ENCODE measurements around the gene FPR2.
A peak's percentile ranks its signal among the peaks of the same experiment; 100 is the strongest.

FPR2 gene

DNA sequence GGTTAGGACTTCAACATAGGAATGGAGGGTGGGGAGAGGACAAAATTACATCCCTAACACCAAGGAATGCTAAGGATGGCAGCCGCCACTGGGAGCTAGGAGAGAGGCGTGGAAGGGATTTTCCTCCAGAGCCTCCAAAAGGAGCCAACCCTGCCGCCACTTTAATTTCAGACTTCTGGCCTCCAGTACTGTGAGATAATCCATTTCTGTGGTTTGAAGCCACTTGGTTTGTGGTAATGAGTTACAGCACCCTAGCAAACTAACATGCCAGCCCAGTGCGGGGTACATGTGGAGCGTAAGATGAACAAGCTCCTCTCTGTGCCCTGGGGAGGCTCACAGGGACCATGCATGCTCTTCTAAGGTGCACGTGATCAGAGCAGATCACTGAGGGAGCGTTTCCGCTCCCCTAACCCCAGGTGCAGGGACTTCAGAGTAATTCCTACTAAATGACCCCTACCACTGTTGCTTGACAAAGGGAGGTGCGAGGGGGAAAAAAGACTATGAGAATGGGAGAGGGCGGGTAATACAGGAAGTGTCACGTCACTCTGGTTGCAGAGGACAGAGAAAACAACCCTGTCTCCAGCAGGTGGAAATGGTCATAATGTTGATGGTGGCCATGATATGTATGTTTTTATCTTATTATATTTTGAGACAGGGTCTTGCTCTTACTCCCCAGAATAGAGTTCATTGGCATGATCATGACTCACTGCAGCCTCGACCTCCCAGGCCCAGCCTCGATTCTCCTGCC lies 21.3 kb upstream of the FPR2 start:
- DNase-seq (ENCODE audit: low read depth, low spot score): no peak
- no peak overlapping the region for H3K4me3 ChIP-seq (ENCODE audit: low read depth, low read length)
- TF ChIP-seq, protein P1, sequence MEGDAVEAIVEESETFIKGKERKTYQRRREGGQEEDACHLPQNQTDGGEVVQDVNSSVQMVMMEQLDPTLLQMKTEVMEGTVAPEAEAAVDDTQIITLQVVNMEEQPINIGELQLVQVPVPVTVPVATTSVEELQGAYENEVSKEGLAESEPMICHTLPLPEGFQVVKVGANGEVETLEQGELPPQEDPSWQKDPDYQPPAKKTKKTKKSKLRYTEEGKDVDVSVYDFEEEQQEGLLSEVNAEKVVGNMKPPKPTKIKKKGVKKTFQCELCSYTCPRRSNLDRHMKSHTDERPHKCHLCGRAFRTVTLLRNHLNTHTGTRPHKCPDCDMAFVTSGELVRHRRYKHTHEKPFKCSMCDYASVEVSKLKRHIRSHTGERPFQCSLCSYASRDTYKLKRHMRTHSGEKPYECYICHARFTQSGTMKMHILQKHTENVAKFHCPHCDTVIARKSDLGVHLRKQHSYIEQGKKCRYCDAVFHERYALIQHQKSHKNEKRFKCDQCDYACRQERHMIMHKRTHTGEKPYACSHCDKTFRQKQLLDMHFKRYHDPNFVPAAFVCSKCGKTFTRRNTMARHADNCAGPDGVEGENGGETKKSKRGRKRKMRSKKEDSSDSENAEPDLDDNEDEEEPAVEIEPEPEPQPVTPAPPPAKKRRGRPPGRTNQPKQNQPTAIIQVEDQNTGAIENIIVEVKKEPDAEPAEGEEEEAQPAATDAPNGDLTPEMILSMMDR (IDR thresholded peaks at IDR 0.05; ENCODE audit: low read depth, low read length): no peak
- in situ Hi-C loops (cut with HindIII; ENCODE audit: low sequenced_read_pairs): no loop called here

- TF ChIP-seq, protein P1 (IDR thresholded peaks at IDR 0.05; ENCODE audit: low read depth, low read length): no peak
- DNase-seq (ENCODE audit: low read depth, low spot score): no peak
- in situ Hi-C loops (cut with HindIII; ENCODE audit: low sequenced_read_pairs): no loop called here
- H3K4me3 ChIP-seq (ENCODE audit: low read depth, low read length): no peak overlapping the region
Observed at GRCh38 chr19:51740356-51740755, 20.6 kb upstream of the FPR2 start.

DNA sequence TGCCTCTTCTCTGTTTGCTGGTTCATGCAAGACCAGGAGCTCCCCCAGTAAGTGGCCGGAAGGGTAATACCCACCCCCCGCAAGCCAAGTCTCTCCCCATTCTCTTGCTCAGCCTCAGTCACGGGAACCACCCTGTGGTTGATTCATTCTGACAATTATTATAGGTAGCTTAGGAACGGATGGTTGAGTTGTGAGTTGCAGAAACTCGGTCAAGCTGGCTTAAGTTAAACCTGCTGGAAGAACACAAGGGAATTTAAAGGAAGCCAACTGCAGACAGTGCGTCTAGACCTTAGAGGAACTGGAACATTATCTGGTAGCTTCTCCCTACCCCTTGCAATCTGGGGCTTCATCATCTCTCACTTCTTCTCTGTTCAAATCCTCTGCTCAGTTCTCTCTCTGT lies 18.2 kb upstream of the FPR2 start:
- DNase-seq (ENCODE audit: low read depth, low spot score): peak; percentile 27
- H3K4me3 ChIP-seq (ENCODE audit: low read depth, low read length): no peak overlapping the region
- TF ChIP-seq, protein P1 (IDR thresholded peaks at IDR 0.05; ENCODE audit: low read depth, low read length): no peak
- in situ Hi-C loops (cut with HindIII; ENCODE audit: low sequenced_read_pairs): no loop called here

DNA sequence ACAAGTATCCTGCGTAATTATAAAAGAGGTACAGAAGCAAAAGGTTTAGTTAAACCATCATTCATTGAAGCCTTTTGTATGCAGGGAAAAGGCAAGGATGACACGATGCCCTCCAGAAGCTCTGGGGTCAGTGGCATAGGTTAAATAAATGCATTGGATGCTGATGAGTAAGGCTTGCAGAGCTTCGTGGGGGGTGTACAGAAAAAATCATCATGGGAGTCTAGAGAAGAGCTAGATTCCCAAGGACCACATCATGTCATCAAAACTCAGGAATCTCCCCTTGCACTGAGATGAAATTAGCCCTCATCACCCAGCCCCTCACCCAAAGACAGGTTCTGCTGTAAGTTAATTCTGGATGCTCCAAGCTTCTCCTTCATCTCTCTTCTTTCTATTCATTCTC lies 17.6 kb upstream of the FPR2 start:
- TF ChIP-seq, protein P1 (IDR thresholded peaks at IDR 0.05; ENCODE audit: low read depth, low read length): no peak
- DNase-seq (ENCODE audit: low read depth, low spot score): peak; percentile 36
- in situ Hi-C loops (cut with HindIII; ENCODE audit: low sequenced_read_pairs): no loop called here
- no peak overlapping the region for H3K4me3 ChIP-seq (ENCODE audit: low read depth, low read length)

DNA sequence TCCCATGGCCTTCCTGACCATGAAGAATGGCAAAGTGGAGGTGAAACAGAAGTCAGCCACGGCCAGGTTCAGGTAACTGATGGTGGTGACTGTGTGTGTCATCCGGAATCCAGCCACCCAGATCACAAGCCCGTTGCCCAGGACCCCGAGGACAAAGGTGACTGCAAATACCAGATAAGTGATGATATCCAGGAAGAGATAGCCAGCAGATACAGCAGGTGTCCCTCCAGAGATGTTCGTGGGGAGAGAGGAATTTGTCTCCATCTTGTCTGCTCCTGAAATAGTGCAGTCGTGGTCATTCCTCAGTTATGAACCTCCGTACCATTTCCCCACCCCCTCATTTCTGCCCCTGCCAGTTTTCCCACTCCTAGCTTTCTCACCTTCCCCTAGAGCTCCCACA lies 14.2 kb upstream of the FPR2 start:
- TF ChIP-seq, protein P1 (IDR thresholded peaks at IDR 0.05; ENCODE audit: low read depth, low read length): no peak
- no peak for DNase-seq (ENCODE audit: low read depth, low spot score)
- no peak overlapping the region for H3K4me3 ChIP-seq (ENCODE audit: low read depth, low read length)
- in situ Hi-C loops (cut with HindIII; ENCODE audit: low sequenced_read_pairs): no loop called here

DNA sequence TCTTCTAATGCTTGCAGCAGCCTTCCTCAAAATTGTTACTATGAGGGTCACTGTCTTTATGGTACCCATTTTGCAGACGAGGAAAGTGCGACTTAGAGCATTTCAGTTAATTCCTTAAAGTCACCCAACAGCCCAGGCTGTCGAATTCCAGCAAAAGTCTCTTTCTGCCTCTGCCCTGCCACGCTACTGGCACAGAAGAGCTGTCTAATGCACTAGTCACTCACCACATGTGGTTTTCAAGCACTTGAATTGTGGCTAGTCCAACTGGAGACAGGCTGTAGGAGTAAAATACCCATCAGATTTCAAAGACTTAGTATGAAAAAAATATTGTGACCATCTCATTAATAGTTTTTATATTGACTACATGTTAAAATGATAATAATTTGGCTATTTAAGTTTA lies 11.0 kb upstream of the FPR2 start:
- in situ Hi-C loops (cut with HindIII; ENCODE audit: low sequenced_read_pairs): no loop called here
- no peak overlapping the region for H3K4me3 ChIP-seq (ENCODE audit: low read depth, low read length)

More for the DNA sequence above, 11.0 kb upstream of the FPR2 start:
- TF ChIP-seq, protein P1 (IDR thresholded peaks at IDR 0.05; ENCODE audit: low read depth, low read length): no peak
- DNase-seq (ENCODE audit: low read depth, low spot score): no peak

All from astrocyte of the spinal cord (primary cell).